H1 (cell line): ENCODE measurements around the gene C2CD4C. TPM values are rescaled to one million over a fixed set of nuclear protein-coding genes. Genes with fewer than 3 reads are reported as not detected.

ENCODE experiments used
- CTCF ChIA-PET: fragments of 300-600 bp; sonication (Branson Sonifier 250); formaldehyde crosslinking; loops from one replicate; lab custom pipeline; 2021; ENCODE audit not compliant: partially characterized antibody; lab: Charles Lee
- POLR2A ChIA-PET: fragments of 300-600 bp; sonication (Branson Sonifier 250); formaldehyde crosslinking; loops from one replicate; lab custom pipeline; 2021; ENCODE audit warnings: inconsistent platforms; ENCODE audit not compliant: partially characterized antibody; lab: Charles Lee
- DNase-seq, 2 experiments: peaks; one replicate each; pipeline versions ENCODE4 v3.0.0 to v3.0.0-alpha.2; 2010 to 2022; ENCODE audit warnings: low spot score in 2 of 2, low read depth in 1 of 2, mixed read lengths in 1 of 2
- FAIRE-seq: peaks from 2 replicates; lab custom pipeline; 2011; peaks lifted over from hg19 to GRCh38; lab: Jason Lieb, UNC
- H2AFZ ChIP-seq: 2 replicates; pipeline ENCODE4 v1.8.1; 2012; ENCODE audit warnings: low read length, inconsistent platforms
- H2AK5ac ChIP-seq: 2 replicates; pipeline ENCODE4 v1.6.1; 2013; ENCODE audit warnings: low read depth, low read length
- H2BK120ac ChIP-seq: replicated peaks from 2 replicates; pipeline ENCODE3; 2013; ENCODE audit warnings: low read depth, low read length, inconsistent platforms
- H2BK12ac ChIP-seq: 2 replicates; pipeline ENCODE4 v1.6.1; 2013; ENCODE audit warnings: low read depth, low read length
- H2BK15ac ChIP-seq: 2 replicates; pipeline ENCODE4 v1.6.1; 2013; ENCODE audit warnings: low read length
- H2BK20ac ChIP-seq: 2 replicates; pipeline ENCODE4 v1.6.1; 2013; ENCODE audit warnings: low read length
- H2BK5ac ChIP-seq: 2 replicates; pipeline ENCODE4 v1.6.1; 2013; ENCODE audit warnings: low read depth, low read length
- H3K14ac ChIP-seq: 2 replicates; pipeline ENCODE4 v1.6.1; 2013; ENCODE audit warnings: inconsistent platforms; ENCODE audit not compliant: insufficient read length
- H3K18ac ChIP-seq: 2 replicates; pipeline ENCODE4 v1.6.1; 2013; ENCODE audit warnings: low read length; ENCODE audit errors: extremely low read depth
- H3K23ac ChIP-seq: 2 replicates; pipeline ENCODE4 v1.6.1; 2013; ENCODE audit warnings: inconsistent platforms; ENCODE audit not compliant: insufficient read length
- H3K23me2 ChIP-seq: 2 replicates; pipeline ENCODE4 v1.6.1; 2013; ENCODE audit warnings: low read depth, low read length
- H3K27ac ChIP-seq: 2 replicates; pipeline ENCODE4 v1.6.1; 2011; ENCODE audit warnings: low read depth, low read length, inconsistent platforms
- H3K27me3 ChIP-seq, 4 experiments: replicated peaks in 1 of 4; 1 replicate in 1 of 4; 2 replicates in 3 of 4; pipeline versions ENCODE4 v1.6.1 to v1.8.1; 2011 to 2013; ENCODE audit warnings: low read length in 3 of 4, mild to moderate bottlenecking in 3 of 4, inconsistent platforms in 2 of 4, mixed read lengths in 2 of 4, moderate library complexity in 1 of 4; ENCODE audit not compliant: control insufficient read depth in 3 of 4, insufficient read depth in 3 of 4; ENCODE audit errors: extremely low read depth in 1 of 4
- H3K36me3 ChIP-seq, 4 experiments: 2 replicates each; pipeline versions ENCODE4 v1.6.1 to v1.8.1; 2011 to 2013; ENCODE audit warnings: mild to moderate bottlenecking in 4 of 4, low read length in 3 of 4, moderate library complexity in 2 of 4, control low read depth in 1 of 4, inconsistent platforms in 1 of 4; ENCODE audit not compliant: insufficient read depth in 4 of 4, control insufficient read depth in 2 of 4
- H3K4ac ChIP-seq: replicated peaks from 2 replicates; pipeline ENCODE3; 2013; ENCODE audit warnings: low read length, low read depth, mixed read lengths, inconsistent platforms; ENCODE audit not compliant: insufficient read length
- H3K4me1 ChIP-seq, 4 experiments: replicated peaks in 1 of 4; 1 replicate in 1 of 4; 2 replicates in 3 of 4; pipeline versions ENCODE4 v1.6.1 to v1.8.1; 2011 to 2013; ENCODE audit warnings: low read length in 3 of 4, inconsistent platforms in 2 of 4, mixed read lengths in 1 of 4; ENCODE audit not compliant: insufficient read depth in 4 of 4, control insufficient read depth in 3 of 4
- H3K4me2 ChIP-seq, 2 experiments: 2 replicates each; pipeline versions ENCODE4 v1.6.1 to v1.8.1; 2011 to 2013; ENCODE audit warnings: low read depth in 2 of 2, low read length in 2 of 2, control low read depth in 1 of 2, inconsistent platforms in 1 of 2, mild to moderate bottlenecking in 1 of 2; ENCODE audit not compliant: insufficient read depth in 1 of 2
- H3K4me3 ChIP-seq, 4 experiments: fragments of 200-600, 300-600 bp in 1 of 4; sonication (generic), shearing (Covaris generic), sonication (Bioruptor Twin) in 1 of 4; 2 replicates each; pipeline versions ENCODE4 v1.5.1 to v1.8.1; 2011 to 2016; ENCODE audit warnings: low read length in 4 of 4, low read depth in 3 of 4, control low read depth in 2 of 4, inconsistent platforms in 2 of 4, mild to moderate bottlenecking in 2 of 4, mixed read lengths in 1 of 4, moderate library complexity in 1 of 4; ENCODE audit not compliant: insufficient read depth in 2 of 4; ENCODE audit errors: extremely low read depth in 1 of 4
- H3K56ac ChIP-seq: replicated peaks from 2 replicates; pipeline ENCODE3; 2013; ENCODE audit warnings: low read depth, mild to moderate bottlenecking, mixed read lengths, low read length, inconsistent platforms; ENCODE audit not compliant: insufficient read length
- H3K79me1 ChIP-seq: 2 replicates; pipeline ENCODE4 v1.6.1; 2013; ENCODE audit warnings: low read depth, low read length, control low read depth
- H3K79me2 ChIP-seq, 2 experiments: 2 replicates each; pipeline versions ENCODE4 v1.6.1 to v1.8.1; 2012 to 2013; ENCODE audit warnings: low read length in 2 of 2, mild to moderate bottlenecking in 2 of 2, inconsistent platforms in 1 of 2; ENCODE audit not compliant: insufficient read depth in 2 of 2, control insufficient read depth in 1 of 2
- H3K9ac ChIP-seq, 4 experiments: replicated peaks in 1 of 4; 1 replicate in 1 of 4; 2 replicates in 3 of 4; pipeline versions ENCODE4 v1.6.1 to v1.8.1; 2011 to 2013; ENCODE audit warnings: low read depth in 3 of 4, low read length in 3 of 4, control low read depth in 2 of 4, mild to moderate bottlenecking in 2 of 4, moderate library complexity in 2 of 4, inconsistent platforms in 1 of 4; ENCODE audit errors: extremely low read depth in 1 of 4
- H3K9me3 ChIP-seq, 2 experiments: 2 replicates each; pipeline versions ENCODE4 v1.6.1 to v1.8.1; 2012 to 2013; ENCODE audit warnings: mild to moderate bottlenecking in 2 of 2, moderate library complexity in 2 of 2, control low read depth in 1 of 2, inconsistent platforms in 1 of 2, low read depth in 1 of 2, low read length in 1 of 2, mixed read lengths in 1 of 2; ENCODE audit not compliant: insufficient read depth in 2 of 2
- H4K20me1 ChIP-seq, 2 experiments: replicated peaks in 1 of 2; 2 replicates each; pipeline versions ENCODE3 to v1.8.1; 2011 to 2013; ENCODE audit warnings: inconsistent platforms in 2 of 2, low read length in 2 of 2, mild to moderate bottlenecking in 1 of 2; ENCODE audit not compliant: insufficient read depth in 2 of 2, control insufficient read depth in 1 of 2
- H4K5ac ChIP-seq: 2 replicates; pipeline ENCODE4 v1.6.1; 2013; ENCODE audit warnings: low read length, low read depth, mixed read lengths, inconsistent platforms; ENCODE audit not compliant: insufficient read length
- H4K8ac ChIP-seq: 2 replicates; pipeline ENCODE4 v1.8.0; 2013; ENCODE audit warnings: mild to moderate bottlenecking, moderate library complexity, low read length, inconsistent platforms; ENCODE audit not compliant: insufficient read depth; ENCODE audit errors: extremely low read depth
- H4K91ac ChIP-seq: replicated peaks from 2 replicates; pipeline ENCODE3; 2013; ENCODE audit warnings: low read length, mixed read lengths, inconsistent platforms; ENCODE audit not compliant: insufficient read length
- CHD2 ChIP-seq: IDR thresholded peaks from 2 replicates; pipeline ENCODE4 v1.6.1; 2012; ENCODE audit warnings: low read length, improper control_type of control experiment
- CTCF ChIP-seq, 3 experiments: IDR thresholded peaks; 1 replicate in 2 of 3; 2 replicates in 1 of 3; pipeline versions ENCODE4 v1.5.1 to v1.6.1; 2011; ENCODE audit warnings: low read length in 3 of 3, mild to moderate bottlenecking in 3 of 3, inconsistent platforms in 2 of 3, low read depth in 1 of 3, moderate library complexity in 1 of 3; ENCODE audit not compliant: insufficient read depth in 1 of 3; ENCODE audit errors: control extremely low read depth in 1 of 3
- EZH2 ChIP-seq: fragments of 200-600 bp; sonication (generic); IDR thresholded peaks from 2 replicates; pipeline ENCODE4 v1.7.1; 2012; ENCODE audit warnings: low read depth, mild to moderate bottlenecking, moderate library complexity, low read length, inconsistent platforms; ENCODE audit not compliant: severe bottlenecking
- HDAC6 ChIP-seq: IDR thresholded peaks from one replicate; pipeline ENCODE4 v1.7.1; 2012; ENCODE audit warnings: low read depth, mild to moderate bottlenecking, inconsistent platforms, low read length, moderate library complexity
- KDM1A ChIP-seq: fragments of 200-600, 300-600 bp; sonication (generic); IDR thresholded peaks from 2 replicates; pipeline ENCODE4 v1.7.1; 2016; ENCODE audit warnings: mild to moderate bottlenecking, low read length, borderline replicate concordance
- KDM5A ChIP-seq: fragments of 200-600 bp; IDR thresholded peaks from 2 replicates; pipeline ENCODE4 v1.7.1; 2012; ENCODE audit warnings: mild to moderate bottlenecking, low read length, inconsistent platforms, mixed read lengths
- PHF8 ChIP-seq: fragments of 200-600 bp; sonication (generic); conservative IDR thresholded peaks from 2 replicates; pipeline ENCODE4 v1.7.1; 2012; ENCODE audit warnings: low read depth, mild to moderate bottlenecking, inconsistent platforms, low read length, moderate library complexity
- POLR2AphosphoS5 ChIP-seq: IDR thresholded peaks from 2 replicates; pipeline ENCODE4 v1.6.1; 2011; ENCODE audit warnings: low read depth, low read length
- RBBP5 ChIP-seq: IDR thresholded peaks from 2 replicates; pipeline ENCODE4 v1.7.1; 2012; ENCODE audit warnings: low read depth, mild to moderate bottlenecking, inconsistent platforms, low read length, moderate library complexity, borderline replicate concordance
- SIN3A ChIP-seq, 2 experiments: IDR thresholded peaks in 1 of 2; conservative IDR thresholded peaks in 1 of 2; 2 replicates each; pipeline ENCODE4 v1.6.1; 2011 to 2012; ENCODE audit warnings: low read length in 2 of 2, improper control_type of control experiment in 1 of 2, low read depth in 1 of 2, mild to moderate bottlenecking in 1 of 2
- SP4 ChIP-seq: IDR thresholded peaks from 2 replicates; pipeline ENCODE4 v1.6.1; 2012; ENCODE audit warnings: low read length, inconsistent platforms
- WGBS, 2 experiments: shearing (Covaris generic) in 1 of 2; methylation state at CpG; one replicate each; pipeline versions ENCODE4 v1.1.6 to v1.1.7; 2013 to 2015; ENCODE audit warnings: low lambda C conversion rate in 2 of 2, mixed read lengths in 2 of 2, inconsistent platforms in 1 of 2, low coverage in 1 of 2, missing lambda C conversion rate in 1 of 2; ENCODE audit not compliant: insufficient replicate concordance in 2 of 2, insufficient coverage in 1 of 2, insufficient read length in 1 of 2; ENCODE audit errors: extremely low coverage in 1 of 2, missing lambda C conversion rate in 1 of 2; 5-methylcytosine and 5-hydroxymethylcytosine counted together
- polyA plus RNA-seq, 7 experiments: library from polyadenylated mRNA; depleted of rRNA in 3 of 7; stranded (reverse) in 5 of 7; unstranded in 2 of 7; fragments of >200 nt in 5 of 7; fragments of 200-250 nt in 2 of 7; gene quantifications; 1 replicate in 5 of 7; 2 replicates in 1 of 7; 4 replicates in 1 of 7; pipeline versions ENCODE4 v1.2.1 to v1.2.3, GENCODE V29; 2011 to 2013; ENCODE audit warnings: missing spikeins in 2 of 7, mixed read lengths in 2 of 7
- total RNA-seq: library from RNA; stranded (reverse); fragmentation: NEBNext Ultra II Directional; extraction: Animal tissue kit (Norgen Biotek cat#: 25700); gene quantifications from 2 replicates; pipeline ENCODE4 v1.2.1, GENCODE V29; 2021

C2CD4C gene
- total and polyA plus RNA-seq, 2 of the 8 experiments (the other 6 are each of a cell fraction or from before 2014, with no cell fraction given): 3.8 to 6.3 TPM

- H2BK12ac ChIP-seq: no peak overlapping the region
- H3K27ac ChIP-seq: no peak overlapping the region
- H4K20me1 ChIP-seq: peaks cover 0 to 5% of the 10 kb centered on the region in 2 experiments
- H3K4me1 ChIP-seq: no peaks in the 10 kb centered on the region
- H3K79me1 ChIP-seq: no peaks in the 10 kb centered on the region; the same call in 1 of the 2 replicates
- H3K4ac ChIP-seq: no peak overlapping the region
- no peak overlapping the region for H3K4me2 ChIP-seq
- H4K8ac ChIP-seq: peak overlapping the region; percentile 62; the same call in 1 of the 2 replicates
- no peaks in the 10 kb centered on the region; a peak in 2 of 7 replicates for H3K27me3 ChIP-seq
- 91% methylated on average over 10 of the region's 11 CpGs; no CpG with 5 or more reads in 1 of the 2 experiments for WGBS, 2 experiments
- H3K4me3 ChIP-seq: no peak overlapping the region
- DNase-seq (no peak), FAIRE-seq (no peak)
- no peaks in the 10 kb centered on the region for H3K79me2 ChIP-seq
- H4K5ac ChIP-seq: no peak overlapping the region
- no peak overlapping the region for H4K91ac ChIP-seq
- no peak overlapping the region for H2AK5ac ChIP-seq
- POLR2A ChIA-PET: interaction anchor here (0.6 to 1.4 kb wide), 3 partner anchors 9 to 65 kb away, joined by 3 to 4 read pairs (median 3); no protein-coding TSS in a partner anchor
- no peak overlapping the region for H3K56ac ChIP-seq
- CTCF ChIA-PET: interaction anchor here (1.0 to 1.8 kb wide), 4 partner anchors 10 to 133 kb away, joined by 4 to 6 read pairs (median 4); no protein-coding TSS in a partner anchor
- H3K9ac ChIP-seq: no peak overlapping the region
- no peak overlapping the region for H2BK120ac ChIP-seq
- no peak overlapping the region for H2BK5ac ChIP-seq
- H3K18ac ChIP-seq: no peak overlapping the region
- H3K36me3 ChIP-seq: no peaks in the 10 kb centered on the region
- H3K23me2 ChIP-seq: no peaks in the 10 kb centered on the region
- no peak overlapping the region for H2AFZ ChIP-seq
- H2BK15ac ChIP-seq: no peak overlapping the region
- no peak overlapping the region for H2BK20ac ChIP-seq
- H3K23ac ChIP-seq: no peak overlapping the region
- no peak overlapping the region for H3K14ac ChIP-seq
- peaks cover 0 to 2% of the 10 kb centered on the region in 2 experiments; a peak in 2 of 4 replicates for H3K9me3 ChIP-seq
- TF ChIP-seq KDM5A (no peak), CHD2 (no peak), SIN3A (conservative IDR thresholded peaks at IDR 0.05 in 1 of 2, IDR thresholded peaks at IDR 0.05 in 1 of 2; ENCODE audit: low read depth in 1 of 2, low read length in 2 of 2) (no peak), RBBP5 (no peak), CTCF (IDR thresholded peaks at IDR 0.05; ENCODE audit: control extremely low read depth in 1 of 3, insufficient read depth in 1 of 3, low read depth in 1 of 3, low read length in 3 of 3) (no peak), POLR2AphosphoS5 (no peak), EZH2 (no peak), KDM1A (no peak), HDAC6 (no peak), PHF8 (no peak), SP4 (no peak)
Observed at GRCh38 chr19:362154-362553, 46.8 kb downstream of the C2CD4C start.
